ENCODE measurements around the gene ZP3.

Gene ZP3

DNA sequence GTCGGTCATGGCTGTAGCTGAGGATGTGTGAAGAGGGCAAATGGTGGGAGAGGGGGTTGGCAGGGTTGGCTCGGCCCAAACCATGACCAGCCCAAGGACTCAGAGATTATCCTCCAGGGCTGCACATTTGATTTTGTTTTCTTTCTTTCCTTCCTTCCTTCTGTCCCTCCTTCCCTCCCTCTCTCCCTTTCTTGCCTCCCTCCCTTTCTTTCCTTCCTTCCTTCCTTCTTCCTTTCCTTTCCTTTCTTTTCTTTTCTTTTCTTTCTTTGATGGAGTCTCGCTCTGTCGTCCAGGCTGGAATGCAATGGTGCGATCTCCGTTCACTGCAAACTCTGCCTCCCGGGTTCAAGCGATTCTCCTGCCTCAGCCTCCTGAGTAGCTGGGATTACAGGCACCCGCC, 19.0 kb upstream of the ZP3 start:
- H2AFZ ChIP-seq (ENCODE audit: low read depth, low read length) = no peak overlapping the region
- DNase-seq (no peak), ATAC-seq (ENCODE audit: insufficient read depth, low read depth) (no peak)
- no peak overlapping the region for H3K4me3 ChIP-seq (ENCODE audit: low read depth in 1 of 2, low read length in 2 of 2)
- no peaks in the 10 kb centered on the region for H3K4me1 ChIP-seq (ENCODE audit: insufficient read depth, low read length)
- no peaks in the 10 kb centered on the region for H3K36me3 ChIP-seq (ENCODE audit: insufficient read depth, low read length)
- no peaks in the 10 kb centered on the region for H3K79me2 ChIP-seq (ENCODE audit: insufficient read depth, low read length)
- no peaks in the 10 kb centered on the region for H4K20me1 ChIP-seq (ENCODE audit: insufficient read depth, low read length)
- H3K27ac ChIP-seq (ENCODE audit: low read length) = no peak overlapping the region
- H3K9me3 ChIP-seq (ENCODE audit: insufficient read depth, low read length, severe bottlenecking) = no peaks in the 10 kb centered on the region
- no peak for TF ChIP-seq EZH2 (IDR thresholded peaks at IDR 0.05; ENCODE audit: borderline replicate concordance, low read depth, low read length, severe bottlenecking)
- TF ChIP-seq CTCF (IDR thresholded peaks at IDR 0.05; ENCODE audit: borderline replicate concordance, extremely low read depth, low read length, poor library complexity, severe bottlenecking) = no peak
- no peaks in the 10 kb centered on the region for H3K27me3 ChIP-seq (ENCODE audit: insufficient read depth, low read length, poor library complexity)
- no peak overlapping the region for H3K4me2 ChIP-seq (ENCODE audit: insufficient read depth, low read length)
- no peak overlapping the region for H3K9ac ChIP-seq (ENCODE audit: low read depth, low read length)

- DNase-seq (no peak), ATAC-seq (ENCODE audit: insufficient read depth, low read depth) (no peak)
- Histone ChIP-seq H3K4me1 (ENCODE audit: insufficient read depth, low read length) (no peaks in the 10 kb centered on the region), H3K9me3 (ENCODE audit: insufficient read depth, low read length, severe bottlenecking) (no peaks in the 10 kb centered on the region), H3K4me2 (ENCODE audit: insufficient read depth, low read length) (no peak overlapping the region), H3K4me3 (ENCODE audit: low read depth in 1 of 2, low read length in 2 of 2) (no peak overlapping the region), H4K20me1 (ENCODE audit: insufficient read depth, low read length) (no peaks in the 10 kb centered on the region), H3K79me2 (ENCODE audit: insufficient read depth, low read length) (no peaks in the 10 kb centered on the region), H3K9ac (ENCODE audit: low read depth, low read length) (no peak overlapping the region), H2AFZ (ENCODE audit: low read depth, low read length) (no peak overlapping the region), H3K36me3 (ENCODE audit: insufficient read depth, low read length) (no peaks in the 10 kb centered on the region), H3K27ac (ENCODE audit: low read length) (no peak overlapping the region), H3K27me3 (ENCODE audit: insufficient read depth, low read length, poor library complexity) (no peaks in the 10 kb centered on the region)
- TF ChIP-seq CTCF (IDR thresholded peaks at IDR 0.05; ENCODE audit: borderline replicate concordance, extremely low read depth, low read length, poor library complexity, severe bottlenecking) (no peak), EZH2 (IDR thresholded peaks at IDR 0.05; ENCODE audit: borderline replicate concordance, low read depth, low read length, severe bottlenecking) (no peak)
Measured at GRCh38 chr7:76407718-76408117, 17.0 kb upstream of the ZP3 start.

GRCh38 chr7:76408121-76408560, 16.6 kb upstream of the ZP3 start:
- H3K9ac ChIP-seq (ENCODE audit: low read depth, low read length) = no peak overlapping the region
- DNase-seq (no peak), ATAC-seq (ENCODE audit: insufficient read depth, low read depth) (no peak)
- H3K9me3 ChIP-seq (ENCODE audit: insufficient read depth, low read length, severe bottlenecking) = no peaks in the 10 kb centered on the region
- H3K36me3 ChIP-seq (ENCODE audit: insufficient read depth, low read length) = no peaks in the 10 kb centered on the region
- TF ChIP-seq EZH2 (IDR thresholded peaks at IDR 0.05; ENCODE audit: borderline replicate concordance, low read depth, low read length, severe bottlenecking) (no peak), CTCF (IDR thresholded peaks at IDR 0.05; ENCODE audit: borderline replicate concordance, extremely low read depth, low read length, poor library complexity, severe bottlenecking) (no peak)
- H3K27ac ChIP-seq (ENCODE audit: low read length) = no peak overlapping the region
- no peaks in the 10 kb centered on the region for H3K27me3 ChIP-seq (ENCODE audit: insufficient read depth, low read length, poor library complexity)
- no peak overlapping the region for H3K4me2 ChIP-seq (ENCODE audit: insufficient read depth, low read length)
- no peaks in the 10 kb centered on the region for H3K4me1 ChIP-seq (ENCODE audit: insufficient read depth, low read length)
- no peak overlapping the region for H3K4me3 ChIP-seq (ENCODE audit: low read depth in 1 of 2, low read length in 2 of 2)
- H2AFZ ChIP-seq (ENCODE audit: low read depth, low read length) = no peak overlapping the region
- no peaks in the 10 kb centered on the region for H4K20me1 ChIP-seq (ENCODE audit: insufficient read depth, low read length)
- no peaks in the 10 kb centered on the region for H3K79me2 ChIP-seq (ENCODE audit: insufficient read depth, low read length)

GRCh38 chr7:76409537-76409936, 15.2 kb upstream of the ZP3 start, which contains the start of gene SSC4D:
SSC4D (minus strand) TSS chr7:76409697; CDS start chr7:76404439, 5,258 bp downstream.
- no peak for ATAC-seq (ENCODE audit: insufficient read depth, low read depth)
- no peak for TF ChIP-seq EZH2 (IDR thresholded peaks at IDR 0.05; ENCODE audit: borderline replicate concordance, low read depth, low read length, severe bottlenecking)
- TF ChIP-seq CTCF (IDR thresholded peaks at IDR 0.05; ENCODE audit: borderline replicate concordance, extremely low read depth, low read length, poor library complexity, severe bottlenecking) = no peak
- no peak within 1 kb of the TSS for H3K4me3 ChIP-seq (ENCODE audit: low read depth in 1 of 2, low read length in 2 of 2)
- H3K27ac ChIP-seq (ENCODE audit: low read length) = no peak within 1 kb of the TSS
- H3K36me3 ChIP-seq (ENCODE audit: insufficient read depth, low read length) = no peaks in the 10 kb centered on the region
- no peaks in the 10 kb centered on the region for H3K79me2 ChIP-seq (ENCODE audit: insufficient read depth, low read length)
- no peaks in the 10 kb centered on the region for H4K20me1 ChIP-seq (ENCODE audit: insufficient read depth, low read length)
- H2AFZ ChIP-seq (ENCODE audit: low read depth, low read length) = no peak within 1 kb of the TSS; the same call in 1 of the 2 replicates
- no peaks in the 10 kb centered on the region for H3K9me3 ChIP-seq (ENCODE audit: insufficient read depth, low read length, severe bottlenecking)
- H3K4me2 ChIP-seq (ENCODE audit: insufficient read depth, low read length) = no peak within 1 kb of the TSS
- no peaks in the 10 kb centered on the region for H3K27me3 ChIP-seq (ENCODE audit: insufficient read depth, low read length, poor library complexity)
- no peaks in the 10 kb centered on the region for H3K4me1 ChIP-seq (ENCODE audit: insufficient read depth, low read length)
- DNase-seq = no peak
- no peak within 1 kb of the TSS for H3K9ac ChIP-seq (ENCODE audit: low read depth, low read length)
